ENCODE data around the gene MLXIP. TPM values are rescaled to one million over a fixed set of nuclear protein-coding genes. Genes with fewer than 3 reads are reported as not detected.

The MLXIP gene
- total and polyA plus RNA-seq, 12 donors: 11.5 to 37.9 (median 20.9) TPM

- ATAC-seq (peak; percentile 63 to 94 (median 84)), DNase-seq (peak in 1 of 2 donors; percentile 80)
- TF ChIP-seq, protein P1, sequence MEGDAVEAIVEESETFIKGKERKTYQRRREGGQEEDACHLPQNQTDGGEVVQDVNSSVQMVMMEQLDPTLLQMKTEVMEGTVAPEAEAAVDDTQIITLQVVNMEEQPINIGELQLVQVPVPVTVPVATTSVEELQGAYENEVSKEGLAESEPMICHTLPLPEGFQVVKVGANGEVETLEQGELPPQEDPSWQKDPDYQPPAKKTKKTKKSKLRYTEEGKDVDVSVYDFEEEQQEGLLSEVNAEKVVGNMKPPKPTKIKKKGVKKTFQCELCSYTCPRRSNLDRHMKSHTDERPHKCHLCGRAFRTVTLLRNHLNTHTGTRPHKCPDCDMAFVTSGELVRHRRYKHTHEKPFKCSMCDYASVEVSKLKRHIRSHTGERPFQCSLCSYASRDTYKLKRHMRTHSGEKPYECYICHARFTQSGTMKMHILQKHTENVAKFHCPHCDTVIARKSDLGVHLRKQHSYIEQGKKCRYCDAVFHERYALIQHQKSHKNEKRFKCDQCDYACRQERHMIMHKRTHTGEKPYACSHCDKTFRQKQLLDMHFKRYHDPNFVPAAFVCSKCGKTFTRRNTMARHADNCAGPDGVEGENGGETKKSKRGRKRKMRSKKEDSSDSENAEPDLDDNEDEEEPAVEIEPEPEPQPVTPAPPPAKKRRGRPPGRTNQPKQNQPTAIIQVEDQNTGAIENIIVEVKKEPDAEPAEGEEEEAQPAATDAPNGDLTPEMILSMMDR (IDR thresholded peaks at IDR 0.05): no peak
- Histone ChIP-seq H3K9me3 (no peaks in the 10 kb centered on the region), H3K4me1 (peaks cover 4 to 32% (median 26%) of the 10 kb centered on the region in 9 donors), H3K27ac (peak overlapping the region in 9 of 10 donors; percentile 35 to 72 (median 55)), H3K4me3 (no peak overlapping the region), H3K27me3 (no peaks in the 10 kb centered on the region), H3K36me3 (no peaks in the 10 kb centered on the region)
- intact Hi-C loops (cut with DNase I): no loop called here
- 44 to 52% methylated on average over 11 of the region's 11 CpGs for WGBS, 2 donors
Observed at GRCh38 chr12:122072031-122072970, 6.3 kb upstream of the MLXIP start.

- H3K4me1 ChIP-seq: peaks cover 9 to 29% (median 22%) of the 10 kb centered on the region in 9 donors
- no peak overlapping the region for H3K27ac ChIP-seq
- DNase-seq (no peak), ATAC-seq (no peak)
- TF ChIP-seq, protein P1 (IDR thresholded peaks at IDR 0.05): no peak
- no peaks in the 10 kb centered on the region for H3K36me3 ChIP-seq
- no peaks in the 10 kb centered on the region for H3K27me3 ChIP-seq
- WGBS, 2 donors: 95 to 100% methylated on average over 1 of the region's 1 CpG
- intact Hi-C loops (cut with DNase I): no loop called here
- no peaks in the 10 kb centered on the region for H3K9me3 ChIP-seq
- no peak overlapping the region for H3K4me3 ChIP-seq
Observed at GRCh38 chr12:122073815-122074214, 4.7 kb upstream of the MLXIP start.

- 92 to 94% methylated on average over 10 of the region's 10 CpGs for WGBS, 2 donors
- no peak for ATAC-seq
- DNase-seq: no peak
- intact Hi-C loops (cut with DNase I): loop anchor here in 1 of 10 donors (5.0 kb wide), 1 partner anchor 35 kb away; no protein-coding TSS in a partner anchor
- Histone ChIP-seq H3K4me3 (no peak overlapping the region), H3K4me1 (peaks cover 9 to 54% (median 46%) of the 10 kb centered on the region in 9 donors), H3K9me3 (no peaks in the 10 kb centered on the region), H3K27ac (no peak overlapping the region), H3K27me3 (no peaks in the 10 kb centered on the region), H3K36me3 (no peaks in the 10 kb centered on the region)
- TF ChIP-seq, protein P1 (IDR thresholded peaks at IDR 0.05): no peak
Observed at GRCh38 chr12:122076743-122077495, 1.6 kb upstream of the MLXIP start.

DNA sequence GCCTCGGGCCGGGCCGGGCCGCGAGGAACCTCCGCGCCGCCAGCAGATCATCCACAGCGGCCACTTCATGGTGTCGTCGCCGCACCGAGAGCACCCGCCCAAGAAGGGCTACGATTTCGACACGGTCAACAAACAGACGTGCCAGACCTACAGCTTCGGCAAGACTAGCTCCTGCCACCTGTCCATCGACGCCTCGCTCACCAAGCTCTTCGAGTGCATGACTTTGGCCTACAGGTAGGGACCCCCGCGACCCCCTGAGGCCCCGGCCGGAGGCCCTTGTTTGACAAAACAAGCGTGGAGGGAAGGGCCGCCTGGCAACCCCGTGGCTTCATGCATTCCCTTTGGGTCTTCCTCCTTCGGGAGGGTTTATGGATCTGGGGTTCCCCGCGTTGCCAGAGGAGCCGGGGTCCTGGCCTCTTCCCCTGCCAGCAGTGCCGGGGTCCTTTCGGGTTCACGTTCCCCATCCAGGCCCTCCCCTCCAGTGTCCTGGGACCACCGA is 526 bp downstream of the MLXIP start:
- Histone ChIP-seq H3K4me3 (peak overlapping the region; percentile 48 to 89 (median 76)), H3K36me3 (peaks cover 0 to 3% (median 0%) of the 10 kb centered on the region in 9 donors), H3K4me1 (peaks cover 9 to 59% (median 52%) of the 10 kb centered on the region in 9 donors), H3K27ac (peak overlapping the region; percentile 82 to 93 (median 88)), H3K9me3 (no peaks in the 10 kb centered on the region), H3K27me3 (no peaks in the 10 kb centered on the region)
- DNase-seq (no peak), ATAC-seq (no peak)
- intact Hi-C loops (cut with DNase I): loop anchor here in 1 of 10 donors (5.0 kb wide), 1 partner anchor 33 kb away; no protein-coding TSS in a partner anchor
- TF ChIP-seq, protein P1 (IDR thresholded peaks at IDR 0.05): no peak
- WGBS, 2 donors: 0 to 1% methylated on average over 38 of the region's 38 CpGs

Data from heart right ventricle (tissue), 16 donors.